Measurements from ENCODE around the gene KRTAP9-3. TPM values are rescaled to one million over a fixed set of nuclear protein-coding genes. Genes with fewer than 3 reads are reported as not detected.
A peak's percentile ranks its signal among the peaks of the same experiment; 100 is the strongest.
"Not testable (repeated sequence)": the region's sequence is repeated elsewhere in the genome, so short reads cannot be mapped to it uniquely, and the experiment has no call there.

KRTAP9-3 gene
- total RNA-seq (2014; rRNA removed; shearing (Covaris generic)), result not detected in 2 replicates
- not detected in 2 replicates for polyA plus RNA-seq (2015; cell fraction: cytosol; rRNA removed)
- polyA plus RNA-seq (2015; cell fraction: nucleus; rRNA removed), result not detected in 2 replicates

- in situ Hi-C loops (cut with HindIII; ENCODE audit: low pct_unique_long_range_greater_than_20kb, low sequenced_read_pairs); DNase-seq (ENCODE audit: low read depth, low spot score): not testable (repeated sequence)
These were observed at the start of gene KRTAP9-3 for GRCh38 chr17:41232399-41233105. Gene KRTAP9-3 (plus strand): TSS chr17:41232449. CDS start chr17:41232502, 53 bp downstream.

- in situ Hi-C loops (cut with HindIII; ENCODE audit: low pct_unique_long_range_greater_than_20kb, low sequenced_read_pairs), result no loop called here
These were observed 47.7 kb upstream of the KRTAP9-3 start, which contains the start of gene KRTAP4-1 for GRCh38 chr17:41184480-41184961. Gene KRTAP4-1 (minus strand): TSS chr17:41184911. CDS start chr17:41184854, 57 bp downstream.

GRCh38 chr17:41185001-41185400, 47.2 kb upstream of the KRTAP9-3 start:
- in situ Hi-C loops (cut with HindIII; ENCODE audit: low pct_unique_long_range_greater_than_20kb, low sequenced_read_pairs), result no loop called here
- no peak for DNase-seq (ENCODE audit: low read depth, low spot score)

More at GRCh38 chr17:41184480-41184961, 47.7 kb upstream of the KRTAP9-3 start, which contains the start of gene KRTAP4-1:
- DNase-seq (ENCODE audit: low read depth, low spot score), result no peak

GRCh38 chr17:41186872-41187271, 45.4 kb upstream of the KRTAP9-3 start:
- DNase-seq (ENCODE audit: low read depth, low spot score), result no peak
- in situ Hi-C loops (cut with HindIII; ENCODE audit: low pct_unique_long_range_greater_than_20kb, low sequenced_read_pairs), result no loop called here

GRCh38 chr17:41189837-41190318, 42.4 kb upstream of the KRTAP9-3 start, which contains the start of gene KRTAP9-1:
Gene KRTAP9-1 (plus strand): TSS chr17:41189887. CDS start chr17:41189887, 0 bp downstream.
- DNase-seq (ENCODE audit: low read depth, low spot score); in situ Hi-C loops (cut with HindIII; ENCODE audit: low pct_unique_long_range_greater_than_20kb, low sequenced_read_pairs): not testable (repeated sequence)

- in situ Hi-C loops (cut with HindIII; ENCODE audit: low pct_unique_long_range_greater_than_20kb, low sequenced_read_pairs), result no loop called here
- no peak for DNase-seq (ENCODE audit: low read depth, low spot score)
These were observed 41.9 kb upstream of the KRTAP9-3 start for GRCh38 chr17:41190328-41190727.

GRCh38 chr17:41196068-41196467, 36.2 kb upstream of the KRTAP9-3 start:
- in situ Hi-C loops (cut with HindIII; ENCODE audit: low pct_unique_long_range_greater_than_20kb, low sequenced_read_pairs), result no loop called here
- DNase-seq (ENCODE audit: low read depth, low spot score), result no peak

- no peak for DNase-seq (ENCODE audit: low read depth, low spot score)
- in situ Hi-C loops (cut with HindIII; ENCODE audit: low pct_unique_long_range_greater_than_20kb, low sequenced_read_pairs), result no loop called here
These were observed 32.7 kb upstream of the KRTAP9-3 start for GRCh38 chr17:41199421-41200078.

- in situ Hi-C loops (cut with HindIII; ENCODE audit: low pct_unique_long_range_greater_than_20kb, low sequenced_read_pairs), result no loop called here
- DNase-seq (ENCODE audit: low read depth, low spot score), result no peak
These were observed 20.3 kb upstream of the KRTAP9-3 start for GRCh38 chr17:41211845-41212466.

GRCh38 chr17:41212524-41213169, 19.6 kb upstream of the KRTAP9-3 start:
- DNase-seq (ENCODE audit: low read depth, low spot score), result no peak
- in situ Hi-C loops (cut with HindIII; ENCODE audit: low pct_unique_long_range_greater_than_20kb, low sequenced_read_pairs), result no loop called here

GRCh38 chr17:41215681-41216080, 16.6 kb upstream of the KRTAP9-3 start:
- no peak for DNase-seq (ENCODE audit: low read depth, low spot score)
- in situ Hi-C loops (cut with HindIII; ENCODE audit: low pct_unique_long_range_greater_than_20kb, low sequenced_read_pairs), result no loop called here

GRCh38 chr17:41223821-41224220, 8.4 kb upstream of the KRTAP9-3 start:
- in situ Hi-C loops (cut with HindIII; ENCODE audit: low pct_unique_long_range_greater_than_20kb, low sequenced_read_pairs), result no loop called here
- DNase-seq (ENCODE audit: low read depth, low spot score), result no peak

- in situ Hi-C loops (cut with HindIII; ENCODE audit: low pct_unique_long_range_greater_than_20kb, low sequenced_read_pairs), result no loop called here
- DNase-seq (ENCODE audit: low read depth, low spot score), result peak; percentile 55
These were observed 6.2 kb upstream of the KRTAP9-3 start for GRCh38 chr17:41226051-41226450.

- in situ Hi-C loops (cut with HindIII; ENCODE audit: low pct_unique_long_range_greater_than_20kb, low sequenced_read_pairs); DNase-seq (ENCODE audit: low read depth, low spot score): not testable (repeated sequence)
These were observed 5.6 kb upstream of the KRTAP9-3 start, which contains the start of gene KRTAP9-2 for GRCh38 chr17:41226598-41227095. Gene KRTAP9-2 (plus strand): TSS chr17:41226648. CDS start chr17:41226655, 7 bp downstream.

GRCh38 chr17:41230094-41230493, 2.2 kb upstream of the KRTAP9-3 start:
- in situ Hi-C loops (cut with HindIII; ENCODE audit: low pct_unique_long_range_greater_than_20kb, low sequenced_read_pairs), result no loop called here
- DNase-seq (ENCODE audit: low read depth, low spot score), result no peak

GRCh38 chr17:41231731-41232130, 518 bp upstream of the KRTAP9-3 start:
- in situ Hi-C loops (cut with HindIII; ENCODE audit: low pct_unique_long_range_greater_than_20kb, low sequenced_read_pairs), result no loop called here

GRCh38 chr17:41237116-41237515, 4.9 kb downstream of the KRTAP9-3 start:
- in situ Hi-C loops (cut with HindIII; ENCODE audit: low pct_unique_long_range_greater_than_20kb, low sequenced_read_pairs); DNase-seq (ENCODE audit: low read depth, low spot score): not testable (repeated sequence)

More at GRCh38 chr17:41231731-41232130, 518 bp upstream of the KRTAP9-3 start:
- DNase-seq (ENCODE audit: low read depth, low spot score), result no peak
